H9 (cell line): ENCODE data around the gene RNPS1. TPM values are rescaled to one million over a fixed set of nuclear protein-coding genes. Genes with fewer than 3 reads are reported as not detected.

Source experiments
- DNase-seq: peaks from one replicate; pipeline ENCODE4 v3.0.0-alpha.2; 2017
- H2AFZ ChIP-seq: one replicate; pipeline ENCODE4 v1.6.1; 2013; ENCODE audit warnings: mild to moderate bottlenecking, low read length, control low read depth, moderate library complexity
- H2AK5ac ChIP-seq: 2 replicates; pipeline ENCODE4 v1.6.1; 2013; ENCODE audit warnings: low read length, control low read depth, mixed read lengths; ENCODE audit not compliant: insufficient read length
- H2BK120ac ChIP-seq: one replicate; pipeline ENCODE4 v1.6.1; 2013; ENCODE audit warnings: low read depth, mild to moderate bottlenecking, low read length, control low read depth, inconsistent platforms; ENCODE audit not compliant: poor library complexity, severe bottlenecking
- H2BK12ac ChIP-seq: 2 replicates; pipeline ENCODE4 v1.6.1; 2013; ENCODE audit warnings: low read length, control low read depth, mixed read lengths, low read depth; ENCODE audit not compliant: insufficient read length
- H2BK15ac ChIP-seq: 2 replicates; pipeline ENCODE4 v1.6.1; 2013; ENCODE audit warnings: low read depth, low read length, control low read depth
- H2BK20ac ChIP-seq: one replicate; pipeline ENCODE4 v1.6.1; 2013; ENCODE audit warnings: low read depth, mild to moderate bottlenecking, low read length, control low read depth, inconsistent platforms; ENCODE audit not compliant: poor library complexity, severe bottlenecking
- H2BK5ac ChIP-seq: 2 replicates; pipeline ENCODE4 v1.6.1; 2013; ENCODE audit warnings: low read length, control low read depth, mixed read lengths; ENCODE audit not compliant: insufficient read length
- H3K14ac ChIP-seq: 2 replicates; pipeline ENCODE4 v1.6.1; 2013; ENCODE audit warnings: low read length, control low read depth; ENCODE audit not compliant: insufficient read depth
- H3K18ac ChIP-seq: 2 replicates; pipeline ENCODE4 v1.6.1; 2013; ENCODE audit warnings: low read depth, mild to moderate bottlenecking, mixed read lengths, low read length, control low read depth; ENCODE audit not compliant: insufficient read length
- H3K23ac ChIP-seq: 2 replicates; pipeline ENCODE4 v1.6.1; 2013; ENCODE audit warnings: low read length, control low read depth, mixed read lengths, low read depth; ENCODE audit not compliant: insufficient read length
- H3K23me2 ChIP-seq: 2 replicates; pipeline ENCODE4 v1.6.1; 2013; ENCODE audit warnings: low read depth, mild to moderate bottlenecking, mixed read lengths, low read length, control low read depth; ENCODE audit not compliant: insufficient read length, poor library complexity, severe bottlenecking
- H3K27ac ChIP-seq: 2 replicates; pipeline ENCODE4 v1.5.1; 2013; ENCODE audit warnings: low read length, control low read depth, mixed read lengths, low read depth; ENCODE audit not compliant: insufficient read length
- H3K27me3 ChIP-seq: 2 replicates; pipeline ENCODE4 v1.6.1; 2013; ENCODE audit warnings: low read length, control low read depth, inconsistent platforms; ENCODE audit not compliant: insufficient read depth
- H3K4ac ChIP-seq: 2 replicates; pipeline ENCODE4 v1.6.1; 2013; ENCODE audit warnings: low read depth, mild to moderate bottlenecking, control low read depth, inconsistent platforms, low read length, moderate library complexity
- H3K4me1 ChIP-seq: 2 replicates; pipeline ENCODE4 v1.6.1; 2013; ENCODE audit warnings: low read length, control low read depth, inconsistent platforms; ENCODE audit not compliant: insufficient read depth
- H3K4me2 ChIP-seq: 2 replicates; pipeline ENCODE4 v1.6.1; 2013; ENCODE audit warnings: low read length, control low read depth, mixed read lengths; ENCODE audit not compliant: insufficient read length, insufficient read depth
- H3K56ac ChIP-seq: 2 replicates; pipeline ENCODE4 v1.6.1; 2013; ENCODE audit warnings: low read depth, mild to moderate bottlenecking, mixed read lengths, low read length, control low read depth; ENCODE audit not compliant: insufficient read length
- H3K79me1 ChIP-seq: 2 replicates; pipeline ENCODE4 v1.6.1; 2013; ENCODE audit warnings: low read depth, mild to moderate bottlenecking, moderate library complexity, low read length, control low read depth, inconsistent platforms; ENCODE audit not compliant: insufficient read depth, poor library complexity, severe bottlenecking
- H3K79me2 ChIP-seq: 2 replicates; pipeline ENCODE4 v1.6.1; 2013; ENCODE audit warnings: low read length, control low read depth, inconsistent platforms; ENCODE audit not compliant: insufficient read depth
- H3K9ac ChIP-seq: 2 replicates; pipeline ENCODE4 v1.6.1; 2013; ENCODE audit warnings: low read length, control low read depth, mixed read lengths; ENCODE audit not compliant: insufficient read length; ENCODE audit errors: extremely low read depth
- H3K9me3 ChIP-seq: one replicate; pipeline ENCODE4 v1.6.1; 2013; ENCODE audit warnings: low read depth, low read length, inconsistent platforms; ENCODE audit not compliant: control insufficient read depth
- H3T11ph ChIP-seq: one replicate; pipeline ENCODE4 v1.6.1; 2013; ENCODE audit warnings: mild to moderate bottlenecking, low read length, control low read depth, inconsistent platforms
- H4K20me1 ChIP-seq: one replicate; pipeline ENCODE4 v1.6.1; 2013; ENCODE audit not compliant: control insufficient read depth, insufficient read length, insufficient read depth
- H4K5ac ChIP-seq: 2 replicates; pipeline ENCODE4 v1.6.1; 2013; ENCODE audit warnings: low read depth, mild to moderate bottlenecking, mixed read lengths, low read length, control low read depth; ENCODE audit not compliant: insufficient read length
- H4K8ac ChIP-seq: replicated peaks from 2 replicates; pipeline ENCODE4 v1.6.1; 2013; ENCODE audit warnings: low read length, control low read depth, mixed read lengths, low read depth; ENCODE audit not compliant: insufficient read length
- H4K91ac ChIP-seq: 2 replicates; pipeline ENCODE4 v1.6.1; 2013; ENCODE audit warnings: low read depth, mild to moderate bottlenecking, moderate library complexity, mixed read lengths, low read length, control low read depth; ENCODE audit not compliant: insufficient read length
- H3K27ac Mint-ChIP-seq, 3 experiments: 2 replicates in 2 of 3; 3 replicates in 1 of 3; pipeline ENCODE4 v1.8.0; 2020 to 2021; ENCODE audit warnings: mixed read lengths in 3 of 3, mild to moderate bottlenecking in 1 of 3, moderate library complexity in 1 of 3
- H3K27me3 Mint-ChIP-seq: 2 replicates; pipeline ENCODE4 v1.8.0; 2021; ENCODE audit warnings: low read depth, mild to moderate bottlenecking, moderate library complexity, mixed read lengths
- H3K36me3 Mint-ChIP-seq, 3 experiments: 2 replicates in 2 of 3; 3 replicates in 1 of 3; pipeline ENCODE4 v1.8.0; 2020 to 2021; ENCODE audit warnings: low read depth in 3 of 3, mixed read lengths in 3 of 3; ENCODE audit not compliant: insufficient read depth in 1 of 3
- H3K4me1 Mint-ChIP-seq, 2 experiments: 2 replicates each; pipeline ENCODE4 v1.8.0; 2020; ENCODE audit warnings: mixed read lengths in 2 of 2
- H3K4me3 Mint-ChIP-seq, 2 experiments: 2 replicates in 1 of 2; 3 replicates in 1 of 2; pipeline ENCODE4 v1.8.0; 2020 to 2021; ENCODE audit warnings: mild to moderate bottlenecking in 2 of 2, mixed read lengths in 2 of 2, moderate library complexity in 1 of 2
- H3K9me3 Mint-ChIP-seq, 2 experiments: 2 replicates in 1 of 2; 3 replicates in 1 of 2; pipeline ENCODE4 v1.8.0; 2020; ENCODE audit warnings: mild to moderate bottlenecking in 2 of 2, mixed read lengths in 2 of 2, moderate library complexity in 1 of 2
- WGBS: extraction: QIAGEN DNeasy Blood & Tissue Kit; methylation state at CpG from one replicate; pipeline ENCODE4 v1.1.7; 2013; ENCODE audit warnings: missing lambda C conversion rate, low lambda C conversion rate, mixed read lengths; ENCODE audit not compliant: insufficient read length; ENCODE audit errors: extremely low coverage; 5-methylcytosine and 5-hydroxymethylcytosine counted together
- total RNA-seq: library from RNA; stranded (reverse); gene quantifications from 2 replicates; pipeline ENCODE4 v1.2.1, GENCODE V29; 2021
- TF ChIP-seq, protein P1 (sequence below): fragments of 200-600 bp; sonication (generic); conservative IDR thresholded peaks from 3 replicates; pipeline ENCODE4 v1.8.0; 2021; ENCODE audit warnings: antibody characterized with exemption, mild to moderate bottlenecking

Gene RNPS1
- total RNA-seq, 1 experiment from 2014 or later: 384 TPM

DNA sequence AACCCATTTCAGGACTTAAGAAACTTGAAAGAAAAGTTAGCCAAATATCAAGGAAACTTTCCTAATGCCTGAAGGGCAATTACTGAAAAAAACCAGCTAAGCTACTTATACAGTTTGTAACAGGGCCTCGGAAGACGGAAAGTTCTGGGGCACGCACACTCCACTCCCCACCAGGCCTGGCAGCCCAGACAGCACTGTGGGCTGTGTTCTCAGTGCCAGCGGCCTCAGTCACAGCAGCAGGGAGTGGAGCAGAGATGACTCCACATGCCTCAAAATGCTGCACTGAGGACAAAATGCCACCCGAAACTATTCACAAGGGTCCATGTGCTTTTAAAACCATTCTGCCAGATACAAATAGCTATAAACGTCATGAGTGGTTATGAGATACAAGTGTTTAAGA lies 10.2 kb downstream of the RNPS1 start:
- no peak overlapping the region for H3K27ac ChIP-seq
- Mint-ChIP-seq H3K27ac (no peak overlapping the region), H3K4me1 (peaks cover 8% of the 10 kb centered on the region in 2 experiments), H3K36me3 (peaks cover 69 to 99% (median 90%) of the 10 kb centered on the region in 3 experiments), H3K4me3 (no peak overlapping the region), H3K9me3 (no peaks in the 10 kb centered on the region), H3K27me3 (no peaks in the 10 kb centered on the region)
- TF ChIP-seq, protein P1, sequence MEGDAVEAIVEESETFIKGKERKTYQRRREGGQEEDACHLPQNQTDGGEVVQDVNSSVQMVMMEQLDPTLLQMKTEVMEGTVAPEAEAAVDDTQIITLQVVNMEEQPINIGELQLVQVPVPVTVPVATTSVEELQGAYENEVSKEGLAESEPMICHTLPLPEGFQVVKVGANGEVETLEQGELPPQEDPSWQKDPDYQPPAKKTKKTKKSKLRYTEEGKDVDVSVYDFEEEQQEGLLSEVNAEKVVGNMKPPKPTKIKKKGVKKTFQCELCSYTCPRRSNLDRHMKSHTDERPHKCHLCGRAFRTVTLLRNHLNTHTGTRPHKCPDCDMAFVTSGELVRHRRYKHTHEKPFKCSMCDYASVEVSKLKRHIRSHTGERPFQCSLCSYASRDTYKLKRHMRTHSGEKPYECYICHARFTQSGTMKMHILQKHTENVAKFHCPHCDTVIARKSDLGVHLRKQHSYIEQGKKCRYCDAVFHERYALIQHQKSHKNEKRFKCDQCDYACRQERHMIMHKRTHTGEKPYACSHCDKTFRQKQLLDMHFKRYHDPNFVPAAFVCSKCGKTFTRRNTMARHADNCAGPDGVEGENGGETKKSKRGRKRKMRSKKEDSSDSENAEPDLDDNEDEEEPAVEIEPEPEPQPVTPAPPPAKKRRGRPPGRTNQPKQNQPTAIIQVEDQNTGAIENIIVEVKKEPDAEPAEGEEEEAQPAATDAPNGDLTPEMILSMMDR: no peak
- no peak overlapping the region for H3K18ac ChIP-seq
- H2BK5ac ChIP-seq: no peak overlapping the region
- H3K79me1 ChIP-seq: peaks cover 6% of the 10 kb centered on the region
- H2BK15ac ChIP-seq: no peak overlapping the region
- WGBS: no CpG with 5 or more reads among the region's 6 CpGs
- H2BK120ac ChIP-seq: no peak overlapping the region
- no peak overlapping the region for H3K4ac ChIP-seq
- H3K79me2 ChIP-seq: no peaks in the 10 kb centered on the region
- H3K56ac ChIP-seq: no peak overlapping the region
- no peak for DNase-seq
- no peaks in the 10 kb centered on the region for H3K27me3 ChIP-seq
- no peak overlapping the region for H3T11ph ChIP-seq
- H2BK12ac ChIP-seq: no peak overlapping the region
- H3K14ac ChIP-seq: no peak overlapping the region
- no peaks in the 10 kb centered on the region for H3K4me1 ChIP-seq
- no peak overlapping the region for H2AFZ ChIP-seq
- H3K23ac ChIP-seq: no peak overlapping the region
- no peaks in the 10 kb centered on the region for H3K9me3 ChIP-seq
- peaks cover 2% of the 10 kb centered on the region for H4K20me1 ChIP-seq
- H2BK20ac ChIP-seq: no peak overlapping the region
- H3K9ac ChIP-seq: no peak overlapping the region
- no peak overlapping the region for H4K91ac ChIP-seq
- no peak overlapping the region for H3K4me2 ChIP-seq
- no peak overlapping the region for H4K5ac ChIP-seq
- no peaks in the 10 kb centered on the region for H3K23me2 ChIP-seq
- no peak overlapping the region for H2AK5ac ChIP-seq
- no peak overlapping the region for H4K8ac ChIP-seq
